VCaP (cell line): ENCODE results near the gene HYAL3.

Source experiments
- H3K27ac ChIP-seq: fragments of 450-650 bp; 2 replicates; pipeline ENCODE4 v1.5.1; 2017
- TF ChIP-seq, protein P1 (sequence below): fragments of 450-650 bp; conservative IDR thresholded peaks from 2 replicates; pipeline ENCODE4 v1.5.1; 2017; ENCODE audit warnings: mild to moderate bottlenecking, moderate library complexity

Gene HYAL3

GRCh38 chr3:50254577-50255250, 44.5 kb downstream of the HYAL3 start:
- TF ChIP-seq, protein P1, sequence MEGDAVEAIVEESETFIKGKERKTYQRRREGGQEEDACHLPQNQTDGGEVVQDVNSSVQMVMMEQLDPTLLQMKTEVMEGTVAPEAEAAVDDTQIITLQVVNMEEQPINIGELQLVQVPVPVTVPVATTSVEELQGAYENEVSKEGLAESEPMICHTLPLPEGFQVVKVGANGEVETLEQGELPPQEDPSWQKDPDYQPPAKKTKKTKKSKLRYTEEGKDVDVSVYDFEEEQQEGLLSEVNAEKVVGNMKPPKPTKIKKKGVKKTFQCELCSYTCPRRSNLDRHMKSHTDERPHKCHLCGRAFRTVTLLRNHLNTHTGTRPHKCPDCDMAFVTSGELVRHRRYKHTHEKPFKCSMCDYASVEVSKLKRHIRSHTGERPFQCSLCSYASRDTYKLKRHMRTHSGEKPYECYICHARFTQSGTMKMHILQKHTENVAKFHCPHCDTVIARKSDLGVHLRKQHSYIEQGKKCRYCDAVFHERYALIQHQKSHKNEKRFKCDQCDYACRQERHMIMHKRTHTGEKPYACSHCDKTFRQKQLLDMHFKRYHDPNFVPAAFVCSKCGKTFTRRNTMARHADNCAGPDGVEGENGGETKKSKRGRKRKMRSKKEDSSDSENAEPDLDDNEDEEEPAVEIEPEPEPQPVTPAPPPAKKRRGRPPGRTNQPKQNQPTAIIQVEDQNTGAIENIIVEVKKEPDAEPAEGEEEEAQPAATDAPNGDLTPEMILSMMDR: no peak

DNA sequence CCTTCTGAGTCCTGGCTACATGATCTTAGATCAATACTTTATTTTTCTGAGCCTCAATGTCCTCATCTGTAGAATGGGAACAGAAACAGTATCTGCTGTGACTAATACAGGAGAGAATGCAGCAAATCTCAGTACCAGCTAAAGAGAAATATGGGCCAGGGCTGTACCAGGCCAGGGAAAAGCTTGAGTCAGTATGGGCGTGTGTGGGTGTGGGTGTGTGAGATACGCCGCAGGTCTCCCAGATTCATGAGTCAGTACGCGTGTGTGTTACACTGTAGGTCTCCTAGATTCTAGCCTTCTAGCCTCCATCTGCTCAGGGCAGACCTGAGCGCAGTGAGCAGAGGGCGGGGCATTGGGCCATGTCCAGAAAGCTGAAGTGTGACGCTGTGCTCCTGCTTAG, 48.0 kb downstream of the HYAL3 start:
- no peak overlapping the region for H3K27ac ChIP-seq
- TF ChIP-seq, protein P1: no peak

More at GRCh38 chr3:50254577-50255250, 44.5 kb downstream of the HYAL3 start:
- H3K27ac ChIP-seq: no peak overlapping the region

GRCh38 chr3:50250514-50250913, 48.7 kb downstream of the HYAL3 start:
- no peak overlapping the region for H3K27ac ChIP-seq

DNA sequence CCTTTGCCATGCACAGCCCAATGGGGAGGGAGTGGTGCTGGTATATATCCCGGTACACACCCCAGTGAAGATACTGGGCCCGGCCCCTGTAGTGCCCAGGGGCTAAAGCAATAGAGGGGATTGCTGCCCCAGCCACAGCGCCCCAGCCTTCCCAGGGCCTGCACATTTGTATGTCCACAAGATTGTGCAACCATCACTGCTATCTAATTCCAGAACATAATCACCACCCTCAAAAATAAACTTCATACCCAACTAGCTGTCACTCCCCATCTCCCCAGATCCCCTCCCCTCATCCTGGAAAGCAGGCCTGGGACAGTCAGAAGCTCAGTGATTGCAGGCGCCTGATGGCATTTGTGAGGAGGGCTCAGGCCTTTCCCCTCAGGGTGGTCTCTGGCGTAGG, 49.7 kb downstream of the HYAL3 start:
- TF ChIP-seq, protein P1: no peak
- no peak overlapping the region for H3K27ac ChIP-seq

More at GRCh38 chr3:50250514-50250913, 48.7 kb downstream of the HYAL3 start:
- TF ChIP-seq, protein P1: no peak

DNA sequence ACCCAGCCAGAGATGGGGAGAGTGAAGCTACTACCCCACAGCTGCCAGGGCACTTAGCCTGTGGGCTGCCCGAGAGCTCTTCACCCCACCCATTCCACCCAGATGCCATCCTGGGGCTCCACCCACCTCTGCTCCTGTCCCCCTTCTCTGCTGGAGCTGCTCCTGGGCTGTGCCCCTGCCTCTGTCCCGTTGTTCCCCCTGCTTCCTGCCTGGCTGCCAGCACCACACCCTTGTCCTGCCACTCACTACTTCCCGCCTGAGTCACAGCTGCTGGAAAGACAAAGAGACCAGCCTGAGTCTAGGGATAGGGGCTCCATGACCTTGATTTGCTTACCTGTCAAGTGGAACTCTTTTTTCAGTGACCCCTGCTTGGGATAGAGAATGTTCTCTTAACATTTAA, 50.8 kb downstream of the HYAL3 start:
- TF ChIP-seq, protein P1: no peak
- no peak overlapping the region; the same call in 1 of the 2 replicates for H3K27ac ChIP-seq

GRCh38 chr3:50246517-50246954, 52.7 kb downstream of the HYAL3 start:
- peak overlapping the region; percentile 77 for H3K27ac ChIP-seq

DNA sequence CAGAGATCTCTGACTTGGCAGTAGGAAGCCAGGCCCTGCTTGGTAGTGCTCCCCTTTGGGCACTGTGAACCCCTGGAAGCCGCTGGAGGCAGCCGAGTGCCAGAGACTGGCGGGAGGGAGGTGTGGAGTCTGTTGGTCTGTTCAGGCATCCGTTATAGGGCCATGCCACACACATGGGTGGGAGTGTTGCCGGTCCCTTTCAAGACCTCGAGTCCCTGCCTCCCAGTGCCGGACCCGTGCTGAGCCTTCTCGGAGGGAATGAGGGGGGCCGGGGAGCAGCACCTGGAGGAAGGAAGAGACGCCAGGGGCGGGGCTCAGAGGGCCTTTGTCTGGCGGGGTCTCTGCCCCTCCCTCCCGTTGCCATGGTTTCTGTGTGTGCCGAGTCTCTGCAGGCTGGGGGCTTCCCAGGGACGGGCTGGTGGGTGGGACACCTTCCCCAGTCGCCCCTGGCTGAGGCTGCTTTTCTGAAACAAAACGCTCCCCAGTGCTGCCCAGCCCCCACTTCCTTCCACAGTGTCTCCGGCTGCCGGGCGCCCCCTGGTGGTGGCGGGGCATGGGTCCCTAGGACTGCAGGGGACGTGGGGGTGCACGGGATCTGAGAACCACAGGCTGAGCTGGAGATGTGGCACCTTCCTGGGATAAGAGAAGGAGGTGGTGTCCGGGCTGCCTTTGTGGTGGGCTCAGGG, 53.2 kb downstream of the HYAL3 start:
- TF ChIP-seq, protein P1: peak; percentile 99
- H3K27ac ChIP-seq: peak overlapping the region; percentile 77

More at GRCh38 chr3:50246517-50246954, 52.7 kb downstream of the HYAL3 start:
- TF ChIP-seq, protein P1: no peak; the same call in 1 of the 2 replicates
